Right forelimb (tissue), 1 donor: ENCODE data around the gene ARHGEF1.
A peak's percentile ranks its signal among the peaks of the same experiment; 100 is the strongest.

Source experiments
- DNase-seq: peaks from one replicate; pipeline ENCODE4 v3.0.0-alpha.2; 2018

The ARHGEF1 gene, protein sequence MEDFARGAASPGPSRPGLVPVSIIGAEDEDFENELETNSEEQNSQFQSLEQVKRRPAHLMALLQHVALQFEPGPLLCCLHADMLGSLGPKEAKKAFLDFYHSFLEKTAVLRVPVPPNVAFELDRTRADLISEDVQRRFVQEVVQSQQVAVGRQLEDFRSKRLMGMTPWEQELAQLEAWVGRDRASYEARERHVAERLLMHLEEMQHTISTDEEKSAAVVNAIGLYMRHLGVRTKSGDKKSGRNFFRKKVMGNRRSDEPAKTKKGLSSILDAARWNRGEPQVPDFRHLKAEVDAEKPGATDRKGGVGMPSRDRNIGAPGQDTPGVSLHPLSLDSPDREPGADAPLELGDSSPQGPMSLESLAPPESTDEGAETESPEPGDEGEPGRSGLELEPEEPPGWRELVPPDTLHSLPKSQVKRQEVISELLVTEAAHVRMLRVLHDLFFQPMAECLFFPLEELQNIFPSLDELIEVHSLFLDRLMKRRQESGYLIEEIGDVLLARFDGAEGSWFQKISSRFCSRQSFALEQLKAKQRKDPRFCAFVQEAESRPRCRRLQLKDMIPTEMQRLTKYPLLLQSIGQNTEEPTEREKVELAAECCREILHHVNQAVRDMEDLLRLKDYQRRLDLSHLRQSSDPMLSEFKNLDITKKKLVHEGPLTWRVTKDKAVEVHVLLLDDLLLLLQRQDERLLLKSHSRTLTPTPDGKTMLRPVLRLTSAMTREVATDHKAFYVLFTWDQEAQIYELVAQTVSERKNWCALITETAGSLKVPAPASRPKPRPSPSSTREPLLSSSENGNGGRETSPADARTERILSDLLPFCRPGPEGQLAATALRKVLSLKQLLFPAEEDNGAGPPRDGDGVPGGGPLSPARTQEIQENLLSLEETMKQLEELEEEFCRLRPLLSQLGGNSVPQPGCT

DNA sequence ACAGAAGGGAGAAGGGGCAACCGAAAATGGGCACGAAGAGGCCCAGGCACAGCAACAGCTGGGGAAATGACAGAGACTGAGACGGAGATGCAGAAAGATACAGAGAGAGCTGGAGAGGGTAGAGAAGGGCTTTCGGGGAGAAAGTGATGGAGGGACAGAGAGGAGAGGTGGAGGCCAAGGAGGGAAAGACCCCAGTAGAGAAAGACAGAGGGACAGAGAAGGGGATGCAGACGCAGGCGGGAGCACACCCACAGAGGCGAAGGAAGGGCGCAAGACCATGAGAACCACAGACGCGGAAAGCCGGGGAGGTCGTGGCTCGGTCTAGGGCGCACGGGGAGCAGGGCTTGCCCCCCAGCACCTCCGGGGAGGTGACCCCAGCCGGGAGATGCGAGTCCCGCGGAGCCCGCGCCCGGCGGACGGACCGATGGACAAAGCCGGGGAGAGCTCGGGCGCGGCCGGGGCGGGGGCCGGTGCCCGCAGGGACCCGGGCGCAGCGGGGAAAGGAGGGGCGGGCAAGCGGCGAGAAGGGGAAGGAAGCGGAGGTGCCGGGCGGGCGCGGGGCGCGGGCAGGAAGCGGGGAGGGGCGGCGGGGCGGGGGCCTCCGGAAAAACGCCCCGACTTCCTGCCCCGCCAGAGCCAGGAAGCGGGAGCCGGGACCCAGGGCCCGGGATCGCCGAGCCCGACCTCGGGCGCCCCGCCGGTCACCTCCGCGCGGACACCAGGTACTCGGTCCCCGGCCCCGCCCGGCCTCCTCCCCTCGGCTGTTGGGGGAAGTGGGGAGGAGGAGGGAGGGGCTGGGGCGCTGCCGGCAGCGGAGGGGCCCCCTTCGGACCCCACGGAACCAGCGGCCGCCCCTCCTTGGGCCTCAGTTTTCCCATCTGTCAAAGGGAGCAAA, at the start of gene ARHGEF1:
Gene ARHGEF1, plus strand, starts transcription at position 617 of the 895 bp plus-strand sequence. CDS start 4,899 bp downstream, outside the sequence.
- DNase-seq, result peak; percentile 68

GRCh38 chr19:41837981-41838708, 44.8 kb upstream of the ARHGEF1 start:
- DNase-seq, result no peak

DNA sequence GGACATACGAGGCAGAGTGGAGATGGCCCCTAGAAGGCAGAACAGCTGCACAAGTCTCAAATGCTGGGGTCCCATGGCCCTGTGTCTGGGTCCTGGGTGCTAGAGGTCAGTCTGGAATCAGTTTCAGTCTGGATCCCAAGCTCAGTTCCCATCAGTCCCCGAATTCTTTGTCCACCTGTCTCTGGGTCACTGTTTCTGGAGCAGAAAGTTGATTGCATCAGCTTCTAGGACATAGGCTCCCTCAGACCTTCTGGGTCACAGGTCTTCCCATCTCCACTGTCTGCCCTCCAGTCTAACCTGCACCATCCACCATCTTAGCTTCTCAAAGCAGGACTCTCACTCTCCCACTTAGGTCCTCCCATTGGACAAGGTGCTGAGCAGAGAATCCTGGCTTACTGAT, 43.8 kb upstream of the ARHGEF1 start:
- DNase-seq, result no peak

GRCh38 chr19:41843371-41843770, 39.6 kb upstream of the ARHGEF1 start:
- no peak for DNase-seq

DNA sequence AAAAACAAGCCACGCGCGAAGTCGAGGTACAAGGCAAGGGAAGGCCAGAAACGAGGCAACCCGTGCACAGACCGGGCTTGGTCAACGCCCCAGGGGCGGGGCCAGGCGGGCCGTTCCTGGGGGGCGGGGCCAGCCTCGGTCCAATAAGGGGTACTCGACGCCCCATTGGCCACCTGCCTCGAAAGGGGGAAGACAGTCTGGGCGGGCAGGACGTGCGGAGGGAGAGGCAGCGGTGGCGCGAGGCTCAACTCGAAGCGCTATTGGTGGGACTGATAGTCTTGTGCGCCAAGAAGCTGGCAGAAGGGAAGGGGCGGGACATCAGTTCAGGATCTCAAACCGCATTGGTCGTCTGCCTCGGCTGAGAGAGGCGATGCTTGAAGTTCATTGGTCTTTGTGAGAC, 38.4 kb upstream of the ARHGEF1 start, which contains the start of gene LYPD4:
Gene LYPD4, minus strand, starts transcription at position 83 of the 400 bp plus-strand sequence. CDS start 5,398 bp downstream, outside the sequence.
- DNase-seq, result no peak

DNA sequence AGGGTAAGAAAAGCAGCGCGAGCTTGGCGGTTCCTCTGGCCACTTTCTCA, 38.2 kb upstream of the ARHGEF1 start, which contains the start of gene DMRTC2:
Gene DMRTC2, plus strand, starts transcription at position 42 of the 50 bp plus-strand sequence. CDS start 2,387 bp downstream, outside the sequence.
- DNase-seq, result no peak

- no peak for DNase-seq
Measured at GRCh38 chr19:41845051-41845590, 37.9 kb upstream of the ARHGEF1 start.

GRCh38 chr19:41847351-41848105, 35.5 kb upstream of the ARHGEF1 start:
- no peak for DNase-seq

GRCh38 chr19:41848666-41849065, 34.3 kb upstream of the ARHGEF1 start:
- DNase-seq, result no peak

DNA sequence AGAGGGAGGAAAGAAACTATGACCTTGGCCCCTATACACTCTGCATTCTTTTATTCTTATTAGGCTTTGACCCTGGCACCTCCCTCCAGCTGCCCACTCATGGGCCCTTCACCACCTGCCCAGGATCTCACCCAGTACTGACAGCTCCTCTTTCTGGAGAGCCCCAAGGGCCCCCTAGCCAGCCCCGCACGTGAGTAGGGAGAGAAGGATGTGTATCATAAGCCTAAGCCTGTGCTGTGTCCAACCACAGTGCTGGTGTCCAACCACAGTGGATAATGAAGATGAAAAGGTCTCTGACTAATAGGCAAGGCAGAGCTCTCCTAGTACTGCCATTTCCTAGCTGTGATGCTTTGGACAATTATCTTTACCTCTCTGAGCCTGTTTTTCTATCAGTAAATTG, 33.9 kb upstream of the ARHGEF1 start:
- DNase-seq, result no peak

- no peak for DNase-seq
Measured at GRCh38 chr19:41850381-41850780, 32.6 kb upstream of the ARHGEF1 start.

- DNase-seq, result no peak
Measured at GRCh38 chr19:41851456-41851855, 31.5 kb upstream of the ARHGEF1 start.

DNA sequence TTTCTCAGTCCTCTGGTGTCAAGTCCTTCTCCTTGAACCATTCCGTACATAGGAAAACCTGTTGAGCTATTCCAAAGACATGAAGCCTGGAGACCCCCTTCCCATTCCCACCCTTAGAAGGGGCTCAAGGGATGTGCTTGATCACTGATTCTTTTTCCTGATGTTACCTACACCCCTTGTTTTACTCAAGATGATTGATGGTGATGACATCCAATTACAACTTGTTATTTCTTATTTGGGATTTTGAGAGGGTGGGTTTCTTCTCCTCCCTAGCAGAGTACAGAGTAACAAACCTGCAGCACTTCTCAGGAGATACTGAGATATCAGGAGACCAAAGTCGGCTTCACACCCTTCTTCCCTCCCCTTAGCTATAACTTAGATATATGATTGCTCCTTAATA, 29.6 kb upstream of the ARHGEF1 start:
- DNase-seq, result peak; percentile 2

- DNase-seq, result peak; percentile 20
Measured at GRCh38 chr19:41853768-41854167, 29.2 kb upstream of the ARHGEF1 start.

DNA sequence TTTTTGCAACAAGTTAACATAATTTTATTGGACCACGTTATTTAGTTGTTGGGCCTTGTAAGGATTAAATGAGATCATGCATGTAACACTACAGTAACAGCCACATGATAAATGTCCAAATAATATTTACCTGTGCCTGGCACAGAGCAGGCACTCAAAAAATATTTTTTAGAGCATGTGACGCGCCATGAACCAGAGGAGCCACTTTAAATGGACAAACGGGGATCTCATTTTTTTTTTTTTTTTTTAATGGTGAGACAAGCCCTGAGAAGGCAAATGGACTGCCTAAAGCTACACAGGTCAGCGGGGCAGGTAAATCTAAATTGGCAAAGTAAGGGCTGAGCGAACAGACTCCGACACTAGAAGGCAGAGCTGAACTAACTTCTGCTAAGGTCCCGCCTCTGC, 23.8 kb upstream of the ARHGEF1 start:
- no peak for DNase-seq

- DNase-seq, result peak; percentile 100
Measured at GRCh38 chr19:41859618-41860418, 23.2 kb upstream of the ARHGEF1 start, which contains the start of gene RPS19. Gene RPS19, plus strand, starts transcription at chr19:41860255. Its CDS starts 520 bp downstream, at chr19:41860775.

DNA sequence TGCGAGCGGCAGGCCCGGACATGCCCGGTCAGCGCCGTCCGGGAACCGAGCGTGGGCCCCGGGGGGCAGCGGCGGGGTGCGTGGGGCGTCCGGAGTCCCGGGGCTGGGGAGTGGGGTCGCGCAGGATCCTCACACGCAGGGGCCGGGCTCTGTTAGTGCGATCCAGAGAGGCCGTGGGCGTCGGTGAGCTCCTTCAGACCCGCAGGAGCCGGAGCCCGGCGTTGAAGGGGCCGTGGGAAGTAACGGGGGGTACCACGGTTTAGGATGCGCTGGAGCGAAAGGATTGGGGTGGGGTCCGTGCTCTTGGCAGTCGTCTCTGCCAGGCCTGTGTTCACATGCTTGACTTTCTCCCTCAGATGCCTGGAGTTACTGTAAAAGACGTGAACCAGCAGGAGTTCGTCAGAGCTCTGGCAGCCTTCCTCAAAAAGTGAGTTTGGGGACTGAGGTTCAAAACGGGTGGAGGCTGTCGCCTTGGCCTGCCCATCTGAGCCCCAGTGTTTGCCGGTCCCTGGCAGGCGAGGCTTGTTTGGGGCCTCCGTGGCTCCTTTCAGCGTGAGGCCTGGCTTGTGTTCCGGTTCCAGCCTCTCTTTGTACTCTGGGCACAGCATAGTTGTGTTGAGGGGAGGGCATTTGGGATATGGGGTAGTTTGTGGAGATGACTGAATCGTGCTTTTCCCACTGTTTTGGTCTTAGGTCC, 22.4 kb upstream of the ARHGEF1 start:
- DNase-seq, result peak; percentile 59

DNA sequence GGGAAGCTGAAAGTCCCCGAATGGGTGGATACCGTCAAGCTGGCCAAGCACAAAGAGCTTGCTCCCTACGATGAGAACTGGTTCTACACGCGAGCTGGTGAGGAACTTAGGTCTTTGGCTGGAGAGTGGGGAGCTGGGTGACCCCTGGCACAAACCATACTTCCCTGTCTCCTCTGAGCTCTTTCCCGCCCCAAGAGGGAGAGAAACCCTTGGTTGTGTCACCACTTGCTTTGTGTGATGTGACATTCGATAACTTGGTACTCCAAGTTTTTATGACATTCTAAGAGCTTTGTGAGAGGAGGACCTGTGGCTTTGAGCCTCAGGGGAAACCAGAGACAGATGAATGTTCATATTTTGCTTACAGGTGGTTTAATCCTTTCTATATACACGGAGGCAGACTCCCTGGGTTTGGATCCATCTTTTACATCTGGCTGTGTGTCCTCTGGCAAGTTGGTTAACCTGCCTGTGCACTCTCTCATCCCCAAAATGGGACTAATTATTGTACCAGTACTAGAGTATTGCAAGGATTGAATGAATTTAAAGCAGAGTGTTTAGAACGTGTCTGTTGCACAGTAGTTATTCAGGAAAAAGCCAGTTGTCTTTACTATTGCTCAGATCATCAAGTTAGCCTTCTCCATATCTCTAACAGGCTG, 21.7 kb upstream of the ARHGEF1 start:
- DNase-seq, result no peak

DNA sequence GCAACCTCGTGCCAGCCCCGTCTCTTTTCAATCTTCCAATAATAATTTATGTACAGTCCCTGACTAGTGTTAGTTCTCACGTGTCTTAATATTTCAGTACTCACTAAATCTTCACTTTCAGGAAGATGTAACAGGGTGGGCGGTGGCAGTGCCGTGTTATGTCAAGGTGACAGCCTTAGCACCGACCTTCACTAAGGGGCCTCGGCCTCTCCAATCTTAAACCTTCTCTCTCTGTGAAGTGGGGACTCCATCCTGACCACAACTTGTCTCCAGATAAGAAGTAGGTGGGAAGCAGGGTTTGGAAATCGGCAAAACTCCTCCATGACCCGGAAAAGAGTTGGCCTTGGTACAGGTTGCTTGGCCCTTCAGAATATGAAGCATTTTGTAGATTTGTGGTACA, 21.1 kb upstream of the ARHGEF1 start:
- DNase-seq, result no peak
